Tongue (tissue), 2 donors: Measurements from ENCODE around the gene CHST12. TPM values are rescaled to one million over a fixed set of nuclear protein-coding genes. Genes with fewer than 3 reads are reported as not detected.
"Not testable (repeated sequence)": the region's sequence is repeated elsewhere in the genome, so short reads cannot be mapped to it uniquely, and the experiment has no call there.

ENCODE experiments used
- DNase-seq: peaks from one replicate; pipeline ENCODE4 v3.0.0-alpha.2; 2015
- total RNA-seq: library from RNA; depleted of rRNA; stranded (reverse); fragments of >200 nt; gene quantifications from one replicate; pipeline ENCODE4 v1.2.3, GENCODE V29; 2014

CHST12 gene
- total RNA-seq = 7.4 TPM

- DNase-seq = peak; percentile 98
Measured at GRCh38 chr7:2403014-2403717, at the start of gene CHST12. CHST12 (plus strand) TSS chr7:2403611; CDS start chr7:2432640, 29,029 bp downstream.

GRCh38 chr7:2353936-2354185 is 49.5 kb upstream of the CHST12 start:
- peak; percentile 95 for DNase-seq

GRCh38 chr7:2354186-2354938 is 49.0 kb upstream of the CHST12 start, which contains the start of gene EIF3B:
EIF3B (plus strand) TSS chr7:2354827; CDS start chr7:2354922, 95 bp downstream.
- DNase-seq = peak; percentile 98

- peak; percentile 20 for DNase-seq
Measured at GRCh38 chr7:2354939-2355704, 48.3 kb upstream of the CHST12 start.

GRCh38 chr7:2355705-2356008 is 47.8 kb upstream of the CHST12 start:
- no peak for DNase-seq

GRCh38 chr7:2357165-2357564 is 46.2 kb upstream of the CHST12 start:
- DNase-seq = no peak

GRCh38 chr7:2357571-2357970 is 45.8 kb upstream of the CHST12 start:
- no peak for DNase-seq

- DNase-seq = no peak
Measured at GRCh38 chr7:2358968-2359527, 44.4 kb upstream of the CHST12 start.

GRCh38 chr7:2359610-2360009 is 43.8 kb upstream of the CHST12 start:
- no peak for DNase-seq

GRCh38 chr7:2360796-2361195 is 42.6 kb upstream of the CHST12 start:
- DNase-seq = no peak

GRCh38 chr7:2362385-2363088 is 40.9 kb upstream of the CHST12 start:
- DNase-seq = no peak

- no peak for DNase-seq
Measured at GRCh38 chr7:2369139-2369538, 34.3 kb upstream of the CHST12 start.

- no peak for DNase-seq
Measured at GRCh38 chr7:2371329-2371728, 32.1 kb upstream of the CHST12 start.

GRCh38 chr7:2372724-2373123 is 30.7 kb upstream of the CHST12 start:
- DNase-seq = no peak

- no peak for DNase-seq
Measured at GRCh38 chr7:2373124-2373556, 30.3 kb upstream of the CHST12 start.

GRCh38 chr7:2373646-2374045 is 29.8 kb upstream of the CHST12 start:
- DNase-seq = no peak

- no peak for DNase-seq
Measured at GRCh38 chr7:2374401-2374800, 29.0 kb upstream of the CHST12 start.

- no peak for DNase-seq
Measured at GRCh38 chr7:2374830-2375728, 28.3 kb upstream of the CHST12 start.

GRCh38 chr7:2376351-2377154 is 26.9 kb upstream of the CHST12 start:
- no peak for DNase-seq

GRCh38 chr7:2377492-2377891 is 25.9 kb upstream of the CHST12 start:
- DNase-seq = not testable (repeated sequence)
